KOPT-K1 (cell line): ENCODE measurements around the gene TBC1D25.
"Not testable (repeated sequence)": the region's sequence is repeated elsewhere in the genome, so short reads cannot be mapped to it uniquely, and the experiment has no call there.

Experiments used
- H3K27ac ChIP-seq: fragments of 200-600 bp; sonication (generic); 2 replicates; pipeline ENCODE4 v1.5.1; 2016; ENCODE audit warnings: antibody characterized with exemption, mild to moderate bottlenecking, low read depth, low read length; ENCODE audit not compliant: poor library complexity, severe bottlenecking
- H3K36me3 ChIP-seq: fragments of 200-600 bp; sonication (generic); 2 replicates; pipeline ENCODE4 v1.5.1; 2017; ENCODE audit warnings: antibody characterized with exemption, mild to moderate bottlenecking, low read length, moderate library complexity; ENCODE audit not compliant: insufficient read depth
- H3K9me3 ChIP-seq: fragments of 200-600 bp; sonication (generic); 2 replicates; pipeline ENCODE4 v1.5.1; 2017; ENCODE audit warnings: antibody characterized with exemption, low read length, mild to moderate bottlenecking; ENCODE audit not compliant: insufficient read depth, poor library complexity, severe bottlenecking

Gene TBC1D25

GRCh38 chrX:48525853-48526252, 13.7 kb upstream of the TBC1D25 start:
- not testable (repeated sequence) for H3K27ac ChIP-seq, H3K9me3 ChIP-seq
- H3K36me3 ChIP-seq: peaks cover 68% of the 10 kb centered on the region

- Histone ChIP-seq H3K9me3 (no peaks in the 10 kb centered on the region), H3K36me3 (peaks cover 49% of the 10 kb centered on the region), H3K27ac (no peak overlapping the region)
These were observed 8.8 kb upstream of the TBC1D25 start for GRCh38 chrX:48530736-48531135.

- peaks cover 42% of the 10 kb centered on the region for H3K36me3 ChIP-seq
- H3K27ac ChIP-seq: no peak overlapping the region
- no peaks in the 10 kb centered on the region for H3K9me3 ChIP-seq
These were observed 8.1 kb upstream of the TBC1D25 start for GRCh38 chrX:48531358-48531959.

- Histone ChIP-seq H3K36me3 (peaks cover 35% of the 10 kb centered on the region), H3K27ac (no peak overlapping the region), H3K9me3 (no peaks in the 10 kb centered on the region)
These were observed 7.4 kb upstream of the TBC1D25 start for GRCh38 chrX:48532161-48532560.

- peaks cover 25% of the 10 kb centered on the region for H3K36me3 ChIP-seq
- H3K27ac ChIP-seq: no peak overlapping the region
- no peaks in the 10 kb centered on the region for H3K9me3 ChIP-seq
These were observed 6.3 kb upstream of the TBC1D25 start for GRCh38 chrX:48533165-48533564.

GRCh38 chrX:48538641-48539344, 721 bp upstream of the TBC1D25 start:
- no peaks in the 10 kb centered on the region for H3K9me3 ChIP-seq
- H3K27ac ChIP-seq: peak overlapping the region; percentile 25
- peaks cover 24% of the 10 kb centered on the region for H3K36me3 ChIP-seq

GRCh38 chrX:48540028-48540375, 488 bp downstream of the TBC1D25 start:
- H3K36me3 ChIP-seq: peaks cover 34% of the 10 kb centered on the region
- H3K27ac ChIP-seq: peak overlapping the region; percentile 77
- H3K9me3 ChIP-seq: no peaks in the 10 kb centered on the region

- Histone ChIP-seq H3K36me3 (peaks cover 38% of the 10 kb centered on the region), H3K27ac (peak overlapping the region; percentile 77)
These were observed 966 bp downstream of the TBC1D25 start for GRCh38 chrX:48540480-48540879.

GRCh38 chrX:48541140-48541814, 1.8 kb downstream of the TBC1D25 start:
- H3K36me3 ChIP-seq: peaks cover 40% of the 10 kb centered on the region
- peak overlapping the region; percentile 77 for H3K27ac ChIP-seq
- no peaks in the 10 kb centered on the region for H3K9me3 ChIP-seq

More at GRCh38 chrX:48540480-48540879, 966 bp downstream of the TBC1D25 start:
- H3K9me3 ChIP-seq: no peaks in the 10 kb centered on the region

GRCh38 chrX:48548871-48549270, 9.4 kb downstream of the TBC1D25 start:
- H3K27ac ChIP-seq: no peak overlapping the region
- H3K36me3 ChIP-seq: peaks cover 44% of the 10 kb centered on the region
- H3K9me3 ChIP-seq: no peaks in the 10 kb centered on the region

- H3K36me3 ChIP-seq: peaks cover 51% of the 10 kb centered on the region
- H3K9me3 ChIP-seq, H3K27ac ChIP-seq: not testable (repeated sequence)
These were observed 16.3 kb downstream of the TBC1D25 start for GRCh38 chrX:48555731-48556325.

- H3K27ac ChIP-seq: no peak overlapping the region
These were observed 18.8 kb downstream of the TBC1D25 start for GRCh38 chrX:48558271-48558670.

GRCh38 chrX:48559636-48560035, 20.1 kb downstream of the TBC1D25 start:
- H3K9me3 ChIP-seq: no peaks in the 10 kb centered on the region
- peaks cover 67% of the 10 kb centered on the region for H3K36me3 ChIP-seq
- no peak overlapping the region for H3K27ac ChIP-seq

More at GRCh38 chrX:48558271-48558670, 18.8 kb downstream of the TBC1D25 start:
- Histone ChIP-seq H3K36me3 (peaks cover 67% of the 10 kb centered on the region), H3K9me3 (no peaks in the 10 kb centered on the region)

- no peaks in the 10 kb centered on the region for H3K9me3 ChIP-seq
- peaks cover 63% of the 10 kb centered on the region for H3K36me3 ChIP-seq
- no peak overlapping the region for H3K27ac ChIP-seq
These were observed 20.5 kb downstream of the TBC1D25 start for GRCh38 chrX:48560056-48560455.

- H3K36me3 ChIP-seq: peaks cover 59% of the 10 kb centered on the region
These were observed 21.2 kb downstream of the TBC1D25 start for GRCh38 chrX:48560681-48561080.

More at GRCh38 chrX:48560681-48561080, 21.2 kb downstream of the TBC1D25 start:
- H3K27ac ChIP-seq: no peak overlapping the region
- no peaks in the 10 kb centered on the region for H3K9me3 ChIP-seq
